KOPT-K1 (cell line): ENCODE data around the gene FLAD1.

Experiments used
- H3K27ac ChIP-seq: fragments of 200-600 bp; sonication (generic); 2 replicates; pipeline ENCODE4 v1.5.1; 2016; ENCODE audit warnings: antibody characterized with exemption, mild to moderate bottlenecking, low read depth, low read length; ENCODE audit not compliant: poor library complexity, severe bottlenecking
- H3K36me3 ChIP-seq: fragments of 200-600 bp; sonication (generic); 2 replicates; pipeline ENCODE4 v1.5.1; 2017; ENCODE audit warnings: antibody characterized with exemption, mild to moderate bottlenecking, low read length, moderate library complexity; ENCODE audit not compliant: insufficient read depth
- H3K9me3 ChIP-seq: fragments of 200-600 bp; sonication (generic); 2 replicates; pipeline ENCODE4 v1.5.1; 2017; ENCODE audit warnings: antibody characterized with exemption, low read length, mild to moderate bottlenecking; ENCODE audit not compliant: insufficient read depth, poor library complexity, severe bottlenecking

Gene FLAD1

GRCh38 chr1:155034318-155035208 lies 51.4 kb downstream of the FLAD1 start:
- H3K27ac ChIP-seq = no peak overlapping the region
- H3K36me3 ChIP-seq = no peaks in the 10 kb centered on the region
- H3K9me3 ChIP-seq = no peaks in the 10 kb centered on the region

GRCh38 chr1:155035936-155036335 lies 52.8 kb downstream of the FLAD1 start:
- Histone ChIP-seq H3K9me3 (no peaks in the 10 kb centered on the region), H3K27ac (no peak overlapping the region), H3K36me3 (no peaks in the 10 kb centered on the region)

- Histone ChIP-seq H3K27ac (no peak overlapping the region), H3K36me3 (no peaks in the 10 kb centered on the region), H3K9me3 (no peaks in the 10 kb centered on the region)
These were observed 53.9 kb downstream of the FLAD1 start for GRCh38 chr1:155037043-155037442.

- Histone ChIP-seq H3K9me3 (no peaks in the 10 kb centered on the region), H3K27ac (no peak overlapping the region), H3K36me3 (no peaks in the 10 kb centered on the region)
These were observed 54.8 kb downstream of the FLAD1 start for GRCh38 chr1:155037851-155038441.

- H3K9me3 ChIP-seq = no peaks in the 10 kb centered on the region
- H3K27ac ChIP-seq = no peak overlapping the region
- no peaks in the 10 kb centered on the region for H3K36me3 ChIP-seq
These were observed 55.6 kb downstream of the FLAD1 start for GRCh38 chr1:155038602-155039307.

- H3K36me3 ChIP-seq = no peaks in the 10 kb centered on the region
- no peak overlapping the region for H3K27ac ChIP-seq
- H3K9me3 ChIP-seq = no peaks in the 10 kb centered on the region
These were observed 56.1 kb downstream of the FLAD1 start for GRCh38 chr1:155039308-155039669.

- Histone ChIP-seq H3K27ac (no peak overlapping the region), H3K36me3 (no peaks in the 10 kb centered on the region), H3K9me3 (no peaks in the 10 kb centered on the region)
These were observed 57.4 kb downstream of the FLAD1 start for GRCh38 chr1:155040358-155041093.
